Uterus (tissue), 2 donors: ENCODE data around the gene ADGRA3.

Experiments used
- CTCF ChIP-seq, 4 experiments: fragments of 200-600 bp in 2 of 4; fragments of 450-650 bp in 2 of 4; sonication (generic) in 2 of 4; IDR thresholded peaks; one replicate each; pipeline ENCODE4 v1.5.1; 2016 to 2019; ENCODE audit warnings: antibody characterized with exemption in 4 of 4, mild to moderate bottlenecking in 2 of 4, moderate library complexity in 1 of 4
- POLR2A ChIP-seq, 2 donors: fragments of 450-650 bp; IDR thresholded peaks; one replicate each; pipeline ENCODE4 v1.6.1; 2016; ENCODE audit warnings: antibody characterized with exemption in 2 of 2, mild to moderate bottlenecking in 1 of 2, moderate library complexity in 1 of 2

- TF ChIP-seq CTCF (IDR thresholded peaks at IDR 0.05) (no peak), POLR2A (IDR thresholded peaks at IDR 0.05) (no peak)
Measured at GRCh38 chr4:22363787-22364186, 152.1 kb downstream of the ADGRA3 start.
